Measurements from ENCODE around the gene UNC80. TPM values are rescaled to one million over a fixed set of nuclear protein-coding genes. Genes with fewer than 3 reads are reported as not detected.

The UNC80 gene
- total RNA-seq, 3 donors from 2014 or later (not counting 1 experiment from before 2014, with no cell fraction given), result not detected

GRCh38 chr2:210046851-210047500 is 275.3 kb downstream of the UNC80 start:
- Mint-ChIP-seq H3K9me3 (peaks cover 0 to 2% of the 10 kb centered on the region in 2 donors), H3K4me1 (peaks cover 5 to 6% of the 10 kb centered on the region in 2 donors), H3K27ac (no peak overlapping the region), H3K36me3 (no peaks in the 10 kb centered on the region), H3K27me3 (ENCODE audit: low read depth in 2 of 2) (no peaks in the 10 kb centered on the region), H3K4me3 (no peak overlapping the region)
- Histone ChIP-seq H3K4me1 (ENCODE audit: control insufficient read depth, insufficient read depth, low read length) (no peaks in the 10 kb centered on the region), H3K36me3 (ENCODE audit: control insufficient read depth, insufficient read depth, low read length) (peaks cover 5% of the 10 kb centered on the region), H3K9me3 (ENCODE audit: control insufficient read depth, insufficient read depth, low read length) (no peaks in the 10 kb centered on the region), H3K27me3 (ENCODE audit: control insufficient read depth, insufficient read depth, low read length) (no peaks in the 10 kb centered on the region), H3K27ac (ENCODE audit: low read length) (no peak overlapping the region), H3K4me3 (ENCODE audit: low read length) (no peak overlapping the region)
- WGBS (ENCODE audit: insufficient coverage), result 96% methylated on average over 2 of the region's 2 CpGs
- intact Hi-C loops (cut with micrococcal nuclease), result no loop called here
- ATAC-seq (no peak), DNase-seq (no peak)
- TF ChIP-seq, protein P1, sequence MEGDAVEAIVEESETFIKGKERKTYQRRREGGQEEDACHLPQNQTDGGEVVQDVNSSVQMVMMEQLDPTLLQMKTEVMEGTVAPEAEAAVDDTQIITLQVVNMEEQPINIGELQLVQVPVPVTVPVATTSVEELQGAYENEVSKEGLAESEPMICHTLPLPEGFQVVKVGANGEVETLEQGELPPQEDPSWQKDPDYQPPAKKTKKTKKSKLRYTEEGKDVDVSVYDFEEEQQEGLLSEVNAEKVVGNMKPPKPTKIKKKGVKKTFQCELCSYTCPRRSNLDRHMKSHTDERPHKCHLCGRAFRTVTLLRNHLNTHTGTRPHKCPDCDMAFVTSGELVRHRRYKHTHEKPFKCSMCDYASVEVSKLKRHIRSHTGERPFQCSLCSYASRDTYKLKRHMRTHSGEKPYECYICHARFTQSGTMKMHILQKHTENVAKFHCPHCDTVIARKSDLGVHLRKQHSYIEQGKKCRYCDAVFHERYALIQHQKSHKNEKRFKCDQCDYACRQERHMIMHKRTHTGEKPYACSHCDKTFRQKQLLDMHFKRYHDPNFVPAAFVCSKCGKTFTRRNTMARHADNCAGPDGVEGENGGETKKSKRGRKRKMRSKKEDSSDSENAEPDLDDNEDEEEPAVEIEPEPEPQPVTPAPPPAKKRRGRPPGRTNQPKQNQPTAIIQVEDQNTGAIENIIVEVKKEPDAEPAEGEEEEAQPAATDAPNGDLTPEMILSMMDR (IDR thresholded peaks at IDR 0.05), result no peak

Other genes starting within 250 kb of the UNC80 start
- gene RPE, start 230.8 kb downstream of the UNC80 start, total RNA-seq, result 10 to 100 TPM; 36.2 to 57.4 (median 52.4) TPM

Data from natural killer cell (primary cell).